A549 (cell line): ENCODE measurements around the gene RHOT1. TPM values are rescaled to one million over a fixed set of nuclear protein-coding genes. Genes with fewer than 3 reads are reported as not detected.
"Not testable (repeated sequence)": the region's sequence is repeated elsewhere in the genome, so short reads cannot be mapped to it uniquely, and the experiment has no call there.

Experiments used
- ATAC-seq, 2 experiments: fragments of 200-7000 bp in 1 of 2; fragments of >200 bp in 1 of 2; cut with Nextera tagmentation in 1 of 2; cut with Tn5 transposase in 1 of 2; 3 replicates each; pipeline versions ENCODE4 v1.8.0 to v1.9.1; 2018 to 2020; ENCODE audit warnings: mild to moderate bottlenecking in 1 of 2, moderate library complexity in 1 of 2
- CTCF ChIA-PET: fragments of 300-600 bp; sonication (Branson Sonifier 250); formaldehyde crosslinking; extraction: SDS; loops from one replicate; lab custom pipeline; 2021; ENCODE audit warnings: antibody characterized with exemption, inconsistent platforms; lab: Yijun Ruan, JAX
- POLR2A ChIA-PET: fragments of 350-600 bp; formaldehyde crosslinking; extraction: SDS; loops from one replicate; lab custom pipeline; 2021; ENCODE audit warnings: antibody characterized with exemption, inconsistent platforms; lab: Yijun Ruan, JAX
- DNase-seq, 2 experiments: peaks; one replicate each; pipeline versions ENCODE4 v3.0.0 to v3.0.0-alpha.2; 2011 to 2016; ENCODE audit warnings: low read depth in 1 of 2, low spot score in 1 of 2
- FAIRE-seq: peaks from 2 replicates; lab custom pipeline; 2011; peaks lifted over from hg19 to GRCh38; lab: Jason Lieb, UNC
- H3K27ac ChIP-seq, 2 experiments: fragments of >200 bp; sonication (Bioruptor Twin); formaldehyde crosslinking; 3 replicates each; pipeline ENCODE4 v1.5.1; 2016 to 2017
- H3K4me1 ChIP-seq: fragments of >200 bp; sonication (Bioruptor Twin); formaldehyde crosslinking; 3 replicates; pipeline ENCODE4 v1.6.1; 2016
- H3K4me2 ChIP-seq: fragments of >200 bp; sonication (Bioruptor Twin); formaldehyde crosslinking; 3 replicates; pipeline ENCODE4 v1.6.1; 2016
- H3K4me3 ChIP-seq: fragments of >200 bp; sonication (Bioruptor Twin); formaldehyde crosslinking; 3 replicates; pipeline ENCODE4 v1.5.1; 2016
- H3K9me3 ChIP-seq: fragments of >200 bp; sonication (Bioruptor Twin); formaldehyde crosslinking; 3 replicates; pipeline ENCODE4 v1.6.1; 2016
- ATOH8 ChIP-seq: fragments of 250-450 bp; sonication (Bioruptor Pico); IDR thresholded peaks from 2 replicates; pipeline ENCODE4 v1.5.0; 2020; ENCODE audit warnings: low read depth, mild to moderate bottlenecking, moderate library complexity
- CTCF ChIP-seq: fragments of >200 bp; sonication (Bioruptor Twin); formaldehyde crosslinking; IDR thresholded peaks from 3 replicates; pipeline ENCODE4 v1.5.1; 2016
- EP300 ChIP-seq, 2 experiments: fragments of >200 bp; sonication (Bioruptor Twin); formaldehyde crosslinking; IDR thresholded peaks; 2 replicates in 1 of 2; 3 replicates in 1 of 2; pipeline ENCODE4 v1.6.1; 2016 to 2017
- FOSL2 ChIP-seq, 2 experiments: fragments of 450-650 bp in 1 of 2; fragments of >200 bp in 1 of 2; sonication (Bioruptor Twin) in 1 of 2; formaldehyde crosslinking; IDR thresholded peaks; 2 replicates each; pipeline versions ENCODE4 v1.5.0 to v1.6.1; 2016 to 2020; ENCODE audit warnings: mild to moderate bottlenecking in 1 of 2, moderate library complexity in 1 of 2
- HMGXB4 ChIP-seq: fragments of 250-450 bp; sonication (Bioruptor Pico); IDR thresholded peaks from 2 replicates; pipeline ENCODE4 v1.5.0; 2021; ENCODE audit warnings: mild to moderate bottlenecking, moderate library complexity, borderline replicate concordance
- HOXA7 ChIP-seq: fragments of 250-450 bp; sonication (Bioruptor Pico); IDR thresholded peaks from 2 replicates; pipeline ENCODE4 v1.5.0; 2020; ENCODE audit warnings: mild to moderate bottlenecking, moderate library complexity
- HOXB13 ChIP-seq: fragments of 250-450 bp; sonication (Bioruptor Pico); IDR thresholded peaks from 2 replicates; pipeline ENCODE4 v1.5.0; 2020; ENCODE audit warnings: low read depth, mild to moderate bottlenecking, moderate library complexity
- MYC ChIP-seq: IDR thresholded peaks from 2 replicates; pipeline ENCODE4 v1.6.1; 2012; ENCODE audit warnings: mild to moderate bottlenecking, inconsistent platforms, low read length, improper control_type of control experiment, borderline replicate concordance
- NFE2L2 ChIP-seq: fragments of 150-350 bp; conservative IDR thresholded peaks from 2 replicates; pipeline ENCODE4 v1.6.1; 2014; ENCODE audit warnings: low read length
- NR3C1 ChIP-seq: fragments of >200 bp; sonication (Bioruptor Twin); formaldehyde crosslinking; IDR thresholded peaks from 3 replicates; pipeline ENCODE4 v1.6.1; 2017
- PBX3 ChIP-seq: IDR thresholded peaks from 2 replicates; pipeline ENCODE4 v1.6.1; 2012
- RARB ChIP-seq: fragments of 250-450 bp; sonication (Bioruptor Pico); IDR thresholded peaks from 2 replicates; pipeline ENCODE4 v1.8.0; 2021; ENCODE audit warnings: mild to moderate bottlenecking, moderate library complexity
- TP53 ChIP-seq: fragments of 250-450 bp; sonication (Bioruptor Pico); IDR thresholded peaks from 2 replicates; pipeline ENCODE4 v1.5.0; 2021; ENCODE audit warnings: mild to moderate bottlenecking, moderate library complexity
- ZFP36 ChIP-seq: fragments of 450-650 bp; IDR thresholded peaks from 2 replicates; pipeline ENCODE4 v1.6.1; 2014; ENCODE audit warnings: borderline replicate concordance; ENCODE audit not compliant: partially characterized antibody
- ZNF302 ChIP-seq: fragments of 250-450 bp; sonication (Bioruptor Pico); IDR thresholded peaks from 2 replicates; pipeline ENCODE4 v1.9.0; 2021; ENCODE audit warnings: inconsistent platforms, mild to moderate bottlenecking, moderate library complexity
- WGBS: methylation state at CpG from one replicate; pipeline ENCODE4 v1.1.6; 2017; ENCODE audit errors: missing lambda C conversion rate; 5-methylcytosine and 5-hydroxymethylcytosine counted together
- polyA plus RNA-seq, 4 experiments: library from polyadenylated mRNA; depleted of rRNA in 3 of 4; stranded (reverse); fragments of >200 nt; fragmentation: RNase III in 1 of 4; extraction: RNeasy Plus Mini Kit Qiagen cat#74134 plus additional on column Dnase treatment in 1 of 4; gene quantifications; 2 replicates in 3 of 4; 3 replicates in 1 of 4; pipeline ENCODE4 v1.2.3, GENCODE V29; 2011 to 2017
- TF ChIP-seq, protein P1 (sequence below): IDR thresholded peaks from 2 replicates; pipeline ENCODE4 v1.6.1; 2012; ENCODE audit warnings: low read depth, borderline replicate concordance

The RHOT1 gene
- polyA plus RNA-seq, 2 of the 4 experiments (the other 2 are of a cell fraction) = 26.6 to 109 TPM

GRCh38 chr17:32161506-32162365, 19.4 kb downstream of the RHOT1 start:
- DNase-seq = no peak
- ATAC-seq = peak in 1 of 2 experiments; percentile 43; a peak in 2 of 6 replicates
- Histone ChIP-seq H3K4me1 (peaks cover 22% of the 10 kb centered on the region), H3K9me3 (peaks cover 5% of the 10 kb centered on the region; the same call in 2 of the 3 replicates), H3K4me2 (no peak overlapping the region), H3K4me3 (no peak overlapping the region), H3K27ac (no peak overlapping the region)
- TF ChIP-seq PBX3 (no peak), ATOH8 (0 out of 2 replicates have a peak, but pooled peaks have one; percentile 25), HOXB13 (0 out of 2 replicates have a peak, but pooled peaks have one; percentile 53)
- POLR2A ChIA-PET = no interaction called here
- WGBS = 85% methylated on average over 6 of the region's 6 CpGs
- CTCF ChIA-PET = interaction anchor here (0.6 to 1.3 kb wide), 4 partner anchors 13 to 510 kb away, joined by 3 read pairs; partner anchors contain the start of gene RHOT1
- no peak for FAIRE-seq

GRCh38 chr17:32174889-32175288, 32.6 kb downstream of the RHOT1 start:
- ChIA-PET CTCF (interaction anchor here (0.7 to 1.3 kb wide), 4 partner anchors 12 to 145 kb away, joined by 3 to 6 read pairs (median 3); no protein-coding TSS in a partner anchor), POLR2A (no interaction called here)
- no peak for DNase-seq
- Histone ChIP-seq H3K4me3 (no peak overlapping the region), H3K4me2 (no peak overlapping the region), H3K27ac (no peak overlapping the region), H3K9me3 (no peaks in the 10 kb centered on the region), H3K4me1 (0 out of 3 replicates have a peak, but pooled peaks cover 6% of the 10 kb centered on the region)
- WGBS = 81% methylated on average over 3 of the region's 3 CpGs
- TF ChIP-seq ATOH8 (no peak), CTCF (no peak), FOSL2 (IDR thresholded peaks at IDR 0.05) (no peak), FOSL2 (CRISPR knock-in tag; IDR thresholded peaks at IDR 0.05) (no peak), NR3C1 (no peak), NFE2L2 (no peak), TP53 (CRISPR knock-in tag) (no peak), HOXA7 (no peak), RARB (CRISPR knock-in tag) (no peak), ZNF302 (no peak), ZFP36 (no peak), MYC (no peak), PBX3 (no peak), EP300 (IDR thresholded peaks at IDR 0.05) (no peak), HMGXB4 (CRISPR knock-in tag) (no peak)
- TF ChIP-seq, protein P1, sequence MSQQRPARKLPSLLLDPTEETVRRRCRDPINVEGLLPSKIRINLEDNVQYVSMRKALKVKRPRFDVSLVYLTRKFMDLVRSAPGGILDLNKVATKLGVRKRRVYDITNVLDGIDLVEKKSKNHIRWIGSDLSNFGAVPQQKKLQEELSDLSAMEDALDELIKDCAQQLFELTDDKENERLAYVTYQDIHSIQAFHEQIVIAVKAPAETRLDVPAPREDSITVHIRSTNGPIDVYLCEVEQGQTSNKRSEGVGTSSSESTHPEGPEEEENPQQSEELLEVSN = no peak
- ATAC-seq = no peak
- FAIRE-seq = no peak

DNA sequence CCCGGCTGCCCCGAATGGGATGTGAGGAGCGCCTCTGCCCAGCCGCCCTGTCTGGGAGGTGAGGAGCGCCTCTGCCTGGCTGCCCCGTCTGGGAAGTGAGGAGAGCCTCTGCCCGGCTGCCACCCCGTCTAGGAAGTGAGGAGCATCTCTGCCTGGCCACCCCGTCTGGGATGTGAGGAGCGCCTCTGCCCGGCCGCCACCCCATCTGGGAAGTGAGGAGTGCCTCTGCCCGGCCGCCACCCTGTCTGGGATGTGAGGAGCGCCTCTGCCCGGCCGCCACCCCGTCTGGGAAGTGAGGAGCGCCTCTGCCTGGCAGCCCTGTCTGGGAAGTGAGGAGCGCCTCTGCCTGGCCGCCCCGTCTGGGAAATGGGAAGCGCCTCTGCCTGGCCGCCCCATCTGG, 36.4 kb downstream of the RHOT1 start:
- peaks cover 14% of the 10 kb centered on the region for H3K4me1 ChIP-seq
- ATAC-seq, H3K4me3 ChIP-seq, CTCF ChIA-PET, H3K9me3 ChIP-seq, POLR2A ChIA-PET, H3K27ac ChIP-seq, H3K4me2 ChIP-seq, FAIRE-seq, DNase-seq: not testable (repeated sequence)
- 96% methylated on average over 13 of the region's 24 CpGs for WGBS

DNA sequence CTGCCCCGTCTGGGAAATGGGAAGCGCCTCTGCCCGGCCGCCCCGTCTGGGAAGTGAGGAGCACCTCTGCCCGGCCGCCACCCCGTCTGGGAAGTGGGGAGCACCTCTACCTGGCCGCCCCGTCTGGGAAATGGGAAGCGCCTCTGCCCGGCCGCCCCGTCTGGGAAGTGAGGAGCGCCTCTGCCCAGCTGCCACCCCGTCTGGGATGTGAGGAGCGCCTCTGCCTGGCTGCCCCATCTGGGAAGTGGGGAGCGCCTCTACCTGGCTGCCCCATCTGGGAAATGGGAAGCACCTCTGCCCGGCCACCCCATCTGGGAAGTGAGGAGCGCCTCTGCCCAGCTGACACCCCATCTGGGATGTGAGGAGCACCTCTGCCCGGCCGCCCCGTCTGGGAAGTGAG, 36.8 kb downstream of the RHOT1 start:
- H3K4me3 ChIP-seq, H3K4me2 ChIP-seq, POLR2A ChIA-PET, H3K9me3 ChIP-seq, H3K27ac ChIP-seq, ATAC-seq, FAIRE-seq, CTCF ChIA-PET, DNase-seq: not testable (repeated sequence)
- peaks cover 18% of the 10 kb centered on the region for H3K4me1 ChIP-seq
- WGBS = 89% methylated on average over 12 of the region's 23 CpGs
